Loucy (cell line): ENCODE data around the gene LONP1.
"Not testable (repeated sequence)": the region's sequence is repeated elsewhere in the genome, so short reads cannot be mapped to it uniquely, and the experiment has no call there.

Experiments used
- CTCF ChIP-seq: fragments of 200-600 bp; sonication (generic); conservative IDR thresholded peaks from 2 replicates; pipeline ENCODE4 v1.5.1; 2014; ENCODE audit warnings: mild to moderate bottlenecking, antibody characterized with exemption, low read length
- EZH2phosphoT487 ChIP-seq: fragments of 200-600 bp; IDR thresholded peaks from 2 replicates; pipeline ENCODE4 v1.6.1; 2018; ENCODE audit warnings: antibody characterized with exemption, mild to moderate bottlenecking, moderate library complexity, borderline replicate concordance

DNA sequence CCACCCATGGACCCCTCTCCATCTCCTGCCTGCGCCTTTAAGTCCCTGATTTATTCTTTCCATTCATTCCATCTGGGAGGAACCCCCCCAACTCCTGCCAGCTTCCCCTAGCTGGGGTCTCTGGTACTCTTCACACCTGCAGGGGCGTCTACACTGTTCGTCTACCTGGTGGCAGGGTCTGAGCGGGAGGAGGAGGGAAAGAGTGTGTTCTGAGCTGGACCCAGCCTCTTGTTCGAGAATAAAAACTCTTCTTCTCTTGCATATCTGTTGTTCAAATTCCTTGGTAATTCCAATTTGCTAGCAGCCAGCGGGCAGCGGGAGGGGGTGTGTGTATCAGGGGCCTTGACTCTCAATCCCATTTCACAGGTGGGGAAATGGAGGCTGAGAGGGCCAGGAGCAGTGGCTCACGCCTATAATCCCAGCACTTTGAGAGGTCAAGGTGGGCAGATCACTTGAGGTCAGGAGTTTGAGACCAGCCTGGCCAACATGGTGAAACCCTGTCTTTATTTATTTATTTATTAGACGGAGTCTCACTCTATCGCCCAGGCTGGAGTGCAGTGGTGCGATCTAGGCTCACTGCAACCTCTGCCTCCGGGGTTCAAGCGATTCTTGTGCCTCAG is 31.6 kb downstream of the LONP1 start:
- TF ChIP-seq CTCF, EZH2phosphoT487: not testable (repeated sequence)
